HG03558 (cell line): ENCODE data around the gene RPS28.

Experiments
- ATAC-seq: cut with Tn5 transposase; IDR thresholded peaks from one replicate; pipeline ENCODE4 v1.9.1; 2021; ENCODE audit warnings: moderate number of reproducible peaks; ENCODE audit not compliant: unreplicated experiment; ENCODE audit errors: extremely low read depth

RPS28 gene

DNA sequence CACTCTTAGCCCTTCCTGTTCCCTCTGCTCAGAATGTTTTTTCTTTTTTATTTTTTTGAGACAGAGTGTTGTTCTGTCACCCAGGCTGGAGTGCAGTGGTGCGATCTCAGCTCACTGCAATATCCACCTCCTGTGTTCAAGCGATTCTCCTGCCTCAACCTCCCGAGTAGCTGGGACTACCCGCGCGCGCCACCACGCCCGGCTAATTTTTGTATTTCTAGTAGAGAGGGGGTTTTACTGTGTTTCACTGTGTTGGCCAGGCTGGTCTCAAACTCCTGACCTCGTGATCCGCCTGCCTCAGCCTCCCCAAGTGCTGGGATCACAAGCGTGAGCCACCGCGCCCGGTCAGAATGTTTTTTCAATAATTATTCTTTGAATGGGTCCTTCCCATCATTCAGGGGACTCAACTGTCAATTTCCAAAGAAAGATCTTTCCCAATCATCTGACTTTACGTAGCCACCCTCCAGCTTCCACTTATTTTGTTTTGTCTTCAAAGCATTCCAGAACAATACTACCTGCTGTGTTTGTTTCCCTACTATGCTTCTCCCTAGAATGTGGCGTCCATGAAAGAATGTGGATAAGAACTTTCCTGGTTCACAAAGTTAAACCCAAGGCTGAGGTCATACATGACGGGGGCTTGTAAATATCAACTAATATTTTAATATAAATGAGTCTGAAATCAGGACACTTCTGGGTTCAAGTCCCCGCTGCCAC lies 1.3 kb upstream of the RPS28 start:
- no peak for ATAC-seq

GRCh38 chr19:8320564-8321066 lies 681 bp upstream of the RPS28 start:
- ATAC-seq = no peak

DNA sequence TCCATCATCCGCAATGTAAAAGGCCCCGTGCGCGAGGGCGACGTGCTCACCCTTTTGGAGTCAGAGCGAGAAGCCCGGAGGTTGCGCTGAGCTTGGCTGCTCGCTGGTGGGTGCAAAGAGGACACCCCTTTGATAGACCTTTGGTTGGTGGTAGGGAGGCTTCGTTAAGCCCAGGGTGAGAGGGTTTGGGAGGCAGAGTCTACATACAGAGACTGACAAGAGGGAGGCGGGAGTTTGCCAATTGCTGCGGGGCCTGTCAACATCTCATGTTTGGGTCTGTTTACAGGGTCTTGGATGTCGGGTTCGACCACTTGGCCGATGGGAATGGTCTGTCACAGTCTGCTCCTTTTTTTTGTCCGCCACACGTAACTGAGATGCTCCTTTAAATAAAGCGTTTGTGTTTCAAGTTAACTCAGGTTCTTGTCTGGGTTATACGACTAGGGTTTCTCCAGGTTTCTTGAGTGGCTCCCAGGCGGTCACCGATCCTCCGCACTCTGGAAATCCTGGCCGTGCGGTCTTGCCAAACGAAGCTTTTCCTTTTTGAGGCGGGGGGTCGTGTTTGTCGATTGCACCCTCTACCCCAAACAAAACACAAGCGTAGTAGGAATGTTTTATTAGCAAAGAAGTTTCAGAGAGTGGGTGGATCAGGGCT lies 816 bp downstream of the RPS28 start:
- no peak for ATAC-seq

DNA sequence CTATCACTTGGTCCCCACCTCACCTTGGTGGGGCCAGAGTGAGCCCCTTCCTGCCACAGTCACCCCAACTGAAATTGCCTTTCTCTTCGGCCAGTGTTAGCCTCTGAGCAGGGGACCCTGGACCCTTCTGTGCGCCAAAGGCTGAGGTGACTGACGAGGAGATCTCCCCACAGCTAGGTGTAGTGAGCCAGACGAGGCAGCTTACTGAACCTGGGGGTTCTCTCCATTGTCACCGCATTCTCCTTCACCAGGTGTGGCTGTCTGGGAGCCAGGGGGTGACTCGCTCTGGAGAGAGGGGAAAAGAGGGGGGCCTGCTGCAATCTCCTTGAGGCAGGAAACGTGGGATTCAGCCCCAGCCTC lies 1.3 kb downstream of the RPS28 start:
- ATAC-seq = no peak

DNA sequence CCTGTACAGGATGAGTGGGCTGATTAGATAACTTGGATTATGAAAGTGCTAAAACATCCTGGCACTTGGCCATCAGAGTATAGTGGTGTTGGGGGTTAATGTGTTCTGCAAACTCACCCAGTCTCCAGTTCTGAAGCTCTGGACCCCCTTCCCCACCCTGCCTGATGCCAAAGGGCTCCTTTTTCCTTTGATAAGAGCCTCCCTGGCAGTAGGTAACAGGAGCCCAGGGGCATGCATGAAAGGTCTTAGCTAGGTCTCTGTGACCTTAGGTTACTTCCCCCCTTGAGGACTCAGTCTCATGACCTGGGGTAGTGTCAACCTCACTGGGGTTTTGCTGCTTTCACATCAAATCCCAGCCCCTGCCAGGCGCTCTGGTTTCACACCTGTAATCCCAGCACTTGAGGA lies 2.5 kb downstream of the RPS28 start:
- no peak for ATAC-seq

DNA sequence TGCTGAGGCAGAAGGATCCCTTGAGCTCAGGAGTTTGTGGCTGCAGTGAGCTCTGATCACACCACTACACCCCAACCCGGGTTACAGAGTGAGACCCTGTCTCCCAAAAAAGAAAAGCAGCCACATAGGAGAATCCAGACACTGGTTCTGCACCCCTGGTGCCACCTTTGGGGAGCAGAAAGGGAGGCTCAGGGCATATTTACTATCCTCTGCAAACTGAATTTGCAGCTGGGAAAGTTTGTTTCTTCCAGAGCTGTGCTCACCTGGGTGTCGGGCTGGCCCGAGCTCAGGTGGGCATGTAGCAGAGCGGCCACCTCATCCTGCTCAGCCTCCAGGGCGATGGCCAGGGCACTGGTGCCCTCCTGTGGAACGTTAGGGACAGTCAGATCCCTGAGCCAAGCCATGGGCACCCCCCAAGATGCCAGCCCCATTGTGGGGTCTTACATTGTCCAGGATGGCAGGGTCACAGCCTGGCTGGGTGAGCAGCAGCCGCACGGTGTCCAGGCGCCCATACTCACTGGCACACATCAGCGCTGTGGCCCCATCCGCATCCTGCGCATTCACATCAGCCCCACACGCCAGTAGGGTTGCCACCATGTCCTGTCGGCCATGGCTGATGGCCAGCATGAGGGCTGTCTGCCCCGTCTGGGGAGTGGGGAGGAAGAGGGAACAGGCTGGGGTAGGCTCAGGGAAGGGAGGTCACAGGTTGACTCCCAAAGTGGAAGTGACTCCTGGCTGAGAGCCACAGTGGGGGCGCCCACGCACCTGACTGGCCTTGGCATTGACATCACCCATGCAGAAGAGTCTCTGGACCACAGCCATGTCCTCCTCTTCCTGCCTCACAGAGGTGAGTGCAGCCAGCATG lies 3.1 kb downstream of the RPS28 start:
- no peak for ATAC-seq

GRCh38 chr19:8325454-8325853 lies 4.2 kb downstream of the RPS28 start:
- no peak for ATAC-seq

- no peak for ATAC-seq
Measured at GRCh38 chr19:8329996-8330395, 8.7 kb downstream of the RPS28 start.

GRCh38 chr19:8331263-8331845 lies 10.1 kb downstream of the RPS28 start:
- no peak for ATAC-seq

GRCh38 chr19:8332976-8333766 lies 11.9 kb downstream of the RPS28 start:
- no peak for ATAC-seq

DNA sequence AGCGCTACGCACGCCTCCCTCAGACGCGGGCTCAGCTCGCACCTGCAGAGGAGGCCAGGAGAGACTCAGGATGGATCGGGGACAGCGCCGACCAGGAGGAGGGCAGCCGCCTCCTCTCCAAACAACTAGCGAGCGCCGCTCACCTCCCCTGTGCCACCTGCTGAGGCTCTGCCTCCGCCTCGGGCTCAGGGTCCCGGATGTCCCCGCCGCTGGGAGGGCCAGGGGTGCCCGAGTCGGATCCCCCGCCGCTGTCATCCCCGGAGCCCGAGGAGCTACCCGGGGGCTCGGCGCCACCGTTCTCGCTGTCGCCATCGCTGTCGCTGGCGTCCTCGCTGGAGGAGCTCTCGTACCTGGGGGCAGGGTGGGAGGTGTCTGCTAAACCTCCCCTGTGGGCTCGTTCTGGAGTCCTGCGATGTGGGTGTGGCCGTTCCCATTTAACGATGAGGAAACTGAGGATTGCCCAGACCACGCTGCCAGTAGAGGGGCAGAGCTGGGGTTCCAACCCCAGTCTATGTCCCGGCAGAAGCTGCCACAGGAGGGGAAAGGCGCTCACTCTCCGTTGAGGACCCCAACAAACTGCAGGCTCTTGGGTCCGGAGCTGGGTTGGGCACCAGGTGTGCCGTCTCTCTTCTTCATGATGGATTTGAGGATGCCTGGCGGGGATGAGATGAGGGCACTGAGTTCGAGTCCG lies 12.6 kb downstream of the RPS28 start:
- ATAC-seq = no peak

GRCh38 chr19:8334458-8335342 lies 13.4 kb downstream of the RPS28 start:
- no peak for ATAC-seq

DNA sequence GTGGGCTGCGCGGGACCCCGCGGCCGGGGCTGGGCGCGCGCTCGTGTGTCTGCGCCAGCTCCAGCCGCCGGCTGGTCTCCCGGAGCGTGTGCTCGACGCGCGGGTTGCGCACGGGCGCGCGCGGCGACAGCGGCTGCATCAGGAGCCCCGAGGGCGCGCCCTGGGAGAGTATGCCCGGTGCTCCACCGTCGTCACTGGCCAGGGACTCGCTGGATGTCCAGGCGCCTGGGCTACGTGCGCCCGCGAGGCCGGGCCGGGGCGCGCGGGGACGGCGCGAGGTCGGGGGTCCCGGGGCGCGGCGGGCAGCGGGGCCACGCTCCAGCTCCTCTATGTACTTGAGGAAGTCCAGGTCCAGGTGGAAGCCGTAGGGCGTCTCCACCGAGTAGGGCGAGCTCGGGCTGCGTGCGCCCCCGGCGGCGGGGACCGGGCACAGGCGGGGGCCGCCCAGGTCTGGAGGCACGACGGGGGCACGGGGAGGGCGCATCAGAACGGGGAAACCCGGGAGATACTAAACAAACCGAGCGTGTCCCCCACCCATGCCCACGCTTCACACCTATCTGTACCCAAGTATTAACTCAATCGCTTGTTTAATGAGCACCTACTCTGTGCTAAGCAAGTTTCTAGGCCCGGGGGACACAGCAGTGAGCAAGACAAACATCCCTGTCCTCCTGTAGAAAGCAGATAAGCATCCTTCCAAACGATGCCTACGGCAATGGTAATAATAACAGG lies 14.2 kb downstream of the RPS28 start:
- ATAC-seq = no peak

- ATAC-seq = no peak
Measured at GRCh38 chr19:8336072-8336569, 14.8 kb downstream of the RPS28 start.

GRCh38 chr19:8336660-8337059 lies 15.4 kb downstream of the RPS28 start:
- no peak for ATAC-seq

- no peak for ATAC-seq
Measured at GRCh38 chr19:8337728-8338127, 16.4 kb downstream of the RPS28 start.

GRCh38 chr19:8338835-8339234 lies 17.5 kb downstream of the RPS28 start:
- ATAC-seq = no peak
